Liver (tissue), 9 donors: ENCODE measurements around the gene RAPGEF2. TPM values are rescaled to one million over a fixed set of nuclear protein-coding genes. Genes with fewer than 3 reads are reported as not detected.

Experiments
- DNase-seq: peaks from one replicate; pipeline ENCODE4 v3.0.0-alpha.2; 2017; ENCODE audit warnings: low spot score
- H3K27ac ChIP-seq, 2 donors: one replicate each; pipeline ENCODE4 v1.7.0; 2013; ENCODE audit warnings: inconsistent platforms in 2 of 2, low read length in 2 of 2, control low read depth in 1 of 2, low read depth in 1 of 2, mild to moderate bottlenecking in 1 of 2
- H3K27me3 ChIP-seq, 4 donors: one replicate each; pipeline versions ENCODE4 v1.6.1 to v1.7.0; 2013; ENCODE audit warnings: low read length in 3 of 4, inconsistent platforms in 1 of 4, mild to moderate bottlenecking in 1 of 4, moderate library complexity in 1 of 4; ENCODE audit not compliant: control insufficient read depth in 4 of 4, insufficient read depth in 4 of 4
- H3K36me3 ChIP-seq, 4 donors: one replicate each; pipeline versions ENCODE4 v1.6.1 to v1.7.0; 2013; ENCODE audit warnings: low read length in 3 of 4, mild to moderate bottlenecking in 3 of 4, low read depth in 1 of 4, moderate library complexity in 1 of 4; ENCODE audit not compliant: control insufficient read depth in 4 of 4, insufficient read depth in 3 of 4
- H3K4me1 ChIP-seq, 4 donors: one replicate each; pipeline versions ENCODE4 v1.6.1 to v1.7.0; 2013; ENCODE audit warnings: low read length in 3 of 4, mild to moderate bottlenecking in 3 of 4, moderate library complexity in 1 of 4; ENCODE audit not compliant: control insufficient read depth in 4 of 4, insufficient read depth in 4 of 4
- H3K4me3 ChIP-seq, 3 donors: one replicate each; pipeline versions ENCODE4 v1.6.1 to v1.7.0; 2013; ENCODE audit warnings: low read length in 3 of 3, control low read depth in 1 of 3, low read depth in 1 of 3, mild to moderate bottlenecking in 1 of 3
- H3K9ac ChIP-seq, 2 donors: one replicate each; pipeline ENCODE4 v1.7.0; 2013; ENCODE audit warnings: low read length in 2 of 2, mild to moderate bottlenecking in 2 of 2, moderate library complexity in 2 of 2, control low read depth in 1 of 2, low read depth in 1 of 2
- H3K9me3 ChIP-seq, 4 donors: one replicate each; pipeline versions ENCODE4 v1.6.1 to v1.7.0; 2013; ENCODE audit warnings: low read length in 3 of 4; ENCODE audit not compliant: control insufficient read depth in 4 of 4
- EGR1 ChIP-seq, 2 donors: IDR thresholded peaks; 2 replicates each; pipeline ENCODE4 v1.6.1; 2016 to 2018; ENCODE audit warnings: antibody characterized with exemption in 2 of 2, low read depth in 2 of 2
- FOXA1 ChIP-seq: IDR thresholded peaks from 2 replicates; pipeline ENCODE4 v1.6.1; 2016; ENCODE audit warnings: antibody characterized with exemption
- FOXA2 ChIP-seq: IDR thresholded peaks from 2 replicates; pipeline ENCODE4 v1.6.1; 2016; ENCODE audit warnings: antibody characterized with exemption
- HNF4A ChIP-seq, 2 donors: conservative IDR thresholded peaks; 2 replicates each; pipeline ENCODE4 v1.6.1; 2016; ENCODE audit warnings: antibody characterized with exemption in 2 of 2, mild to moderate bottlenecking in 2 of 2
- HNF4G ChIP-seq: IDR thresholded peaks from 2 replicates; pipeline ENCODE4 v1.6.1; 2016; ENCODE audit warnings: antibody characterized with exemption
- JUND ChIP-seq, 2 donors: IDR thresholded peaks; 2 replicates each; pipeline ENCODE4 v1.6.1; 2016; ENCODE audit warnings: antibody characterized with exemption in 2 of 2
- NR2F2 ChIP-seq: IDR thresholded peaks from 2 replicates; pipeline ENCODE4 v1.6.1; 2016; ENCODE audit warnings: antibody characterized with exemption
- RAD21 ChIP-seq, 2 donors: IDR thresholded peaks; 2 replicates each; pipeline ENCODE4 v1.6.1; 2016; ENCODE audit warnings: antibody characterized with exemption in 2 of 2, mild to moderate bottlenecking in 2 of 2
- RXRA ChIP-seq, 2 donors: IDR thresholded peaks; 2 replicates each; pipeline ENCODE4 v1.6.1; 2017 to 2018; ENCODE audit warnings: antibody characterized with exemption in 2 of 2, mild to moderate bottlenecking in 1 of 2
- SP1 ChIP-seq: IDR thresholded peaks from 2 replicates; pipeline ENCODE4 v1.6.1; 2018; ENCODE audit warnings: antibody characterized with exemption, mild to moderate bottlenecking
- TAF1 ChIP-seq: conservative IDR thresholded peaks from 2 replicates; pipeline ENCODE4 v1.6.1; 2016; ENCODE audit warnings: antibody characterized with exemption, mild to moderate bottlenecking
- YY1 ChIP-seq: IDR thresholded peaks from 2 replicates; pipeline ENCODE4 v1.6.1; 2016; ENCODE audit warnings: antibody characterized with exemption, mild to moderate bottlenecking
- WGBS: extraction: QIAGEN DNeasy Blood & Tissue Kit; methylation state at CpG from one replicate; pipeline ENCODE4 v1.1.7; 2013; 5-methylcytosine and 5-hydroxymethylcytosine counted together
- polyA plus RNA-seq, 2 donors: library from polyadenylated mRNA; stranded (reverse) in 1 of 2; unstranded in 1 of 2; fragments of 200-250 nt in 1 of 2; fragments of >200 nt in 1 of 2; fragmentation: Nextera tagmentation in 1 of 2; extraction: Ambion mirVana in 1 of 2; gene quantifications; one replicate each; pipeline versions ENCODE4 v1.2.1 to v1.2.3, GENCODE V29; 2013 to 2015
- total RNA-seq, 2 donors: library from RNA; depleted of rRNA; stranded (reverse); fragments of >200 nt; gene quantifications; one replicate each; pipeline ENCODE4 v1.2.3, GENCODE V29; 2014
- TF ChIP-seq, protein P1 (sequence below): IDR thresholded peaks from 2 replicates; pipeline ENCODE4 v1.6.1; 2016; ENCODE audit warnings: antibody characterized with exemption
- TF ChIP-seq, protein P2 (sequence below): IDR thresholded peaks from 2 replicates; pipeline ENCODE4 v1.6.1; 2016; ENCODE audit warnings: antibody characterized with exemption, mild to moderate bottlenecking
- TF ChIP-seq, protein P3 (sequence below): fragments of 150-350 bp; IDR thresholded peaks from 2 replicates; pipeline ENCODE4 v1.5.1; 2017; ENCODE audit warnings: improper control_type of control experiment, low read depth, low read length; ENCODE audit not compliant: missing input control
- TF ChIP-seq, protein P4 (sequence below): IDR thresholded peaks from 2 replicates; pipeline ENCODE4 v1.6.1; 2016; ENCODE audit warnings: antibody characterized with exemption
- TF ChIP-seq, protein P5 (sequence below): IDR thresholded peaks from 2 replicates; pipeline ENCODE4 v1.6.1; 2016; ENCODE audit warnings: antibody characterized with exemption
- donor health status: healthy.
- donor health status: healthy.
- donor health status: healthy.
- donor health status: healthy.
- donor health status: healthy.

The RAPGEF2 gene
- total and polyA plus RNA-seq, 4 donors = 7.3 to 90.4 (median 32.2) TPM

DNA sequence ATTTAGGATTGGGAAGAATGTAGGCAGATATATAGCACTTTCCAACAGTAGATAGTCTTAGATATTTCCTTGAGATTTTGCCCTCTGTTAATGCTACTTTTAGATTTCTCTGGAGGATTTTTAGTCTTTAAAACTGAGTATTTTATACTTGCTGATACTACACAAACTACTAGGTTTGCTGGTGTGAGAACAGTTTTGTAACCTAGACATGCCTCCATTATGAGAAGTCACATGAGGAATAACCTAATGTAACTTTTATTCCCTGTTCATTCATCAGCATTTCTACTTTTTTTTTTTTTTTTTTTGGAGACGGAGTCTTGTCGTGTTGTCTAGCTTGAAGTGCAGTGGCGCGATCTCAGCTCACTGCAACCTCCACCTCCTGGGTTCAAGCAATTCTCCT is 137.2 kb downstream of the RAPGEF2 start:
- H3K9me3 ChIP-seq = no peaks in the 10 kb centered on the region
- no peak overlapping the region for H3K4me3 ChIP-seq
- H3K27ac ChIP-seq = no peak overlapping the region
- TF ChIP-seq SP1 = no peak
- no peaks in the 10 kb centered on the region for H3K27me3 ChIP-seq
- no peaks in the 10 kb centered on the region for H3K36me3 ChIP-seq
- no peak overlapping the region for H3K9ac ChIP-seq
- WGBS = 93% methylated on average over 4 of the region's 4 CpGs
- DNase-seq = no peak
- peaks cover 0 to 7% (median 1%) of the 10 kb centered on the region in 4 donors for H3K4me1 ChIP-seq

DNA sequence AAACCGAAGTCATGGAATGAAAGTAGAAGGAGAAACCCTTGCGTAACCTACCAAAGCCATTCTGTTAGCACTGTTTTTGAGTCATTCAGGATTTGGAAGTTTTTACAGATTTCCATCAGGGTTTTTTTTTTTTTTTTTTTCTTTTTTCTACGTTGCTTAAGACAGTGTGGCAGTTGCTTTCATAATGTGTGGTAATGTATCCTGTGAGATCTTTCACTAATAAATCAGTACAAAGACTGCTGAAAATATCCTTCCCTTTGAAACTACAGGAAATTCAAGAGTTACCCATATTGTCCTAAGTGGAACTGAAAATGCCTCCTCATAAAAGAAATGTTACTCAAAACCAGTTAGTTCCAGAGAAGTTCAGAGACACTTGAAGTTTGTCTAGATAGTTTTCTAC is 137.8 kb downstream of the RAPGEF2 start:
- H3K36me3 ChIP-seq = no peaks in the 10 kb centered on the region
- TF ChIP-seq, protein P1, sequence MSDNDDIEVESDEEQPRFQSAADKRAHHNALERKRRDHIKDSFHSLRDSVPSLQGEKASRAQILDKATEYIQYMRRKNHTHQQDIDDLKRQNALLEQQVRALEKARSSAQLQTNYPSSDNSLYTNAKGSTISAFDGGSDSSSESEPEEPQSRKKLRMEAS = no peak
- TF ChIP-seq NR2F2 (no peak), RXRA (IDR thresholded peaks at IDR 0.05) (no peak), HNF4G (no peak), YY1 (no peak)
- TF ChIP-seq, protein P2, sequence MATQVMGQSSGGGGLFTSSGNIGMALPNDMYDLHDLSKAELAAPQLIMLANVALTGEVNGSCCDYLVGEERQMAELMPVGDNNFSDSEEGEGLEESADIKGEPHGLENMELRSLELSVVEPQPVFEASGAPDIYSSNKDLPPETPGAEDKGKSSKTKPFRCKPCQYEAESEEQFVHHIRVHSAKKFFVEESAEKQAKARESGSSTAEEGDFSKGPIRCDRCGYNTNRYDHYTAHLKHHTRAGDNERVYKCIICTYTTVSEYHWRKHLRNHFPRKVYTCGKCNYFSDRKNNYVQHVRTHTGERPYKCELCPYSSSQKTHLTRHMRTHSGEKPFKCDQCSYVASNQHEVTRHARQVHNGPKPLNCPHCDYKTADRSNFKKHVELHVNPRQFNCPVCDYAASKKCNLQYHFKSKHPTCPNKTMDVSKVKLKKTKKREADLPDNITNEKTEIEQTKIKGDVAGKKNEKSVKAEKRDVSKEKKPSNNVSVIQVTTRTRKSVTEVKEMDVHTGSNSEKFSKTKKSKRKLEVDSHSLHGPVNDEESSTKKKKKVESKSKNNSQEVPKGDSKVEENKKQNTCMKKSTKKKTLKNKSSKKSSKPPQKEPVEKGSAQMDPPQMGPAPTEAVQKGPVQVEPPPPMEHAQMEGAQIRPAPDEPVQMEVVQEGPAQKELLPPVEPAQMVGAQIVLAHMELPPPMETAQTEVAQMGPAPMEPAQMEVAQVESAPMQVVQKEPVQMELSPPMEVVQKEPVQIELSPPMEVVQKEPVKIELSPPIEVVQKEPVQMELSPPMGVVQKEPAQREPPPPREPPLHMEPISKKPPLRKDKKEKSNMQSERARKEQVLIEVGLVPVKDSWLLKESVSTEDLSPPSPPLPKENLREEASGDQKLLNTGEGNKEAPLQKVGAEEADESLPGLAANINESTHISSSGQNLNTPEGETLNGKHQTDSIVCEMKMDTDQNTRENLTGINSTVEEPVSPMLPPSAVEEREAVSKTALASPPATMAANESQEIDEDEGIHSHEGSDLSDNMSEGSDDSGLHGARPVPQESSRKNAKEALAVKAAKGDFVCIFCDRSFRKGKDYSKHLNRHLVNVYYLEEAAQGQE = no peak
- H3K4me3 ChIP-seq = no peak overlapping the region
- H3K4me1 ChIP-seq = peaks cover 0 to 1% (median 0%) of the 10 kb centered on the region in 4 donors
- DNase-seq = no peak
- no peaks in the 10 kb centered on the region for H3K27me3 ChIP-seq
- H3K9ac ChIP-seq = peak overlapping the region in 1 of 2 donors; percentile 7
- no peak overlapping the region for H3K27ac ChIP-seq
- WGBS = 81% methylated on average over 3 of the region's 3 CpGs
- H3K9me3 ChIP-seq = no peaks in the 10 kb centered on the region

DNA sequence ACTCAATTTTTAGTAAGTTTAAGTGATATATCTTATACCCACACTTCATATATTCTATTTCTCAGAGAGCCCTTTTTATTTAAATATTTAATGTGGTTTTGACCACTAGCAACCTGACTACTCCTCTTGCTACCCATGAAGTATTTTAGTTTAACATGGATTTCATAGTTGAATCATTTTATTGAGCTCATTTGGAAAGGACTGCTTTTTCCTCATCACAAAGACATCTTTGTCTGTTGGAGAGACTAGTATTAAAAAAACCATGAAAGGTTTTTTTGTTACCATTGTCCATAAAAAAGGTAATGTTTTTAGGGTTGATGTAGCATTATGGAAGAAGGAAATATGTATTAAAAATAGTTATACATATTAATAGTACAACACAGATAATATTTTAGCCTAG is 139.5 kb downstream of the RAPGEF2 start:
- H3K4me3 ChIP-seq = no peak overlapping the region
- H3K4me1 ChIP-seq = no peaks in the 10 kb centered on the region

More for the DNA sequence above, 139.5 kb downstream of the RAPGEF2 start:
- Histone ChIP-seq H3K9me3 (no peaks in the 10 kb centered on the region), H3K27me3 (no peaks in the 10 kb centered on the region), H3K9ac (no peak overlapping the region), H3K36me3 (no peaks in the 10 kb centered on the region), H3K27ac (no peak overlapping the region)
- TF ChIP-seq, protein P3, sequence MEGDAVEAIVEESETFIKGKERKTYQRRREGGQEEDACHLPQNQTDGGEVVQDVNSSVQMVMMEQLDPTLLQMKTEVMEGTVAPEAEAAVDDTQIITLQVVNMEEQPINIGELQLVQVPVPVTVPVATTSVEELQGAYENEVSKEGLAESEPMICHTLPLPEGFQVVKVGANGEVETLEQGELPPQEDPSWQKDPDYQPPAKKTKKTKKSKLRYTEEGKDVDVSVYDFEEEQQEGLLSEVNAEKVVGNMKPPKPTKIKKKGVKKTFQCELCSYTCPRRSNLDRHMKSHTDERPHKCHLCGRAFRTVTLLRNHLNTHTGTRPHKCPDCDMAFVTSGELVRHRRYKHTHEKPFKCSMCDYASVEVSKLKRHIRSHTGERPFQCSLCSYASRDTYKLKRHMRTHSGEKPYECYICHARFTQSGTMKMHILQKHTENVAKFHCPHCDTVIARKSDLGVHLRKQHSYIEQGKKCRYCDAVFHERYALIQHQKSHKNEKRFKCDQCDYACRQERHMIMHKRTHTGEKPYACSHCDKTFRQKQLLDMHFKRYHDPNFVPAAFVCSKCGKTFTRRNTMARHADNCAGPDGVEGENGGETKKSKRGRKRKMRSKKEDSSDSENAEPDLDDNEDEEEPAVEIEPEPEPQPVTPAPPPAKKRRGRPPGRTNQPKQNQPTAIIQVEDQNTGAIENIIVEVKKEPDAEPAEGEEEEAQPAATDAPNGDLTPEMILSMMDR = no peak
- TF ChIP-seq HNF4A (conservative IDR thresholded peaks at IDR 0.05) (no peak), JUND (IDR thresholded peaks at IDR 0.05) (no peak), SP1 (no peak), TAF1 (no peak), FOXA1 (no peak), RAD21 (IDR thresholded peaks at IDR 0.05) (no peak), YY1 (no peak), NR2F2 (no peak), HNF4G (no peak), RXRA (IDR thresholded peaks at IDR 0.05) (no peak), FOXA2 (no peak), EGR1 (IDR thresholded peaks at IDR 0.05; ENCODE audit: low read depth in 2 of 2) (no peak)
- TF ChIP-seq, protein P4, sequence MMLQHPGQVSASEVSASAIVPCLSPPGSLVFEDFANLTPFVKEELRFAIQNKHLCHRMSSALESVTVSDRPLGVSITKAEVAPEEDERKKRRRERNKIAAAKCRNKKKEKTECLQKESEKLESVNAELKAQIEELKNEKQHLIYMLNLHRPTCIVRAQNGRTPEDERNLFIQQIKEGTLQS = no peak
- TF ChIP-seq, protein P2 = no peak
- TF ChIP-seq, protein P5, sequence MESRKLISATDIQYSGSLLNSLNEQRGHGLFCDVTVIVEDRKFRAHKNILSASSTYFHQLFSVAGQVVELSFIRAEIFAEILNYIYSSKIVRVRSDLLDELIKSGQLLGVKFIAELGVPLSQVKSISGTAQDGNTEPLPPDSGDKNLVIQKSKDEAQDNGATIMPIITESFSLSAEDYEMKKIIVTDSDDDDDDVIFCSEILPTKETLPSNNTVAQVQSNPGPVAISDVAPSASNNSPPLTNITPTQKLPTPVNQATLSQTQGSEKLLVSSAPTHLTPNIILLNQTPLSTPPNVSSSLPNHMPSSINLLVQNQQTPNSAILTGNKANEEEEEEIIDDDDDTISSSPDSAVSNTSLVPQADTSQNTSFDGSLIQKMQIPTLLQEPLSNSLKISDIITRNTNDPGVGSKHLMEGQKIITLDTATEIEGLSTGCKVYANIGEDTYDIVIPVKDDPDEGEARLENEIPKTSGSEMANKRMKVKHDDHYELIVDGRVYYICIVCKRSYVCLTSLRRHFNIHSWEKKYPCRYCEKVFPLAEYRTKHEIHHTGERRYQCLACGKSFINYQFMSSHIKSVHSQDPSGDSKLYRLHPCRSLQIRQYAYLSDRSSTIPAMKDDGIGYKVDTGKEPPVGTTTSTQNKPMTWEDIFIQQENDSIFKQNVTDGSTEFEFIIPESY = no peak
- no peak for DNase-seq
